ENCODE measurements around the gene PARP4. TPM values are rescaled to one million over a fixed set of nuclear protein-coding genes. Genes with fewer than 3 reads are reported as not detected.
"Not testable (repeated sequence)": the region's sequence is repeated elsewhere in the genome, so short reads cannot be mapped to it uniquely, and the experiment has no call there.

The PARP4 gene
- total RNA-seq, 3 donors from 2014 or later (not counting 1 experiment from before 2014, with no cell fraction given), result 83.5 to 90.1 (median 84.0) TPM

DNA sequence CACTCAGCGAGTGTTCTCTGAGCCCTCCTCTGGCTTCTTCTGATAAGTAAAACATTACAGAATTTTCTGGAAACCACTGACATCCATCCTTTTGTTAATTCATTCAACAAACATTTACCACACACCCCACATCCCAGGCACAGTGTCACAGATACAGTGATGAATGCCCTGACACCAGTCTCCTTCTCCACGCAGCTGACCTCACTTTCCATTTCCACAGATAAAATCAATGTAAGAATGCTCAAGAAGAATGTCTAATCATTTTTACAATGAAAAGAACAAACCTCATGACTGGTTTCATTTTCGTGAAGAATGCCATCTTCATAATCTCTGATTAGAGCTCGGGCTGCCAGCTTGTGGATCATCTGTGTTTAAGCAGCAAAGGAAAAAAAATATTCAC, 69.2 kb downstream of the PARP4 start:
- no peaks in the 10 kb centered on the region for H3K9me3 ChIP-seq (ENCODE audit: control insufficient read depth, insufficient read depth, low read length)
- H3K27ac ChIP-seq (ENCODE audit: low read length), result no peak overlapping the region
- H3K36me3 ChIP-seq (ENCODE audit: control insufficient read depth, insufficient read depth, low read length), result peaks cover 66% of the 10 kb centered on the region
- no peak for DNase-seq
- H3K27me3 Mint-ChIP-seq (ENCODE audit: low read depth in 2 of 2), result no peaks in the 10 kb centered on the region
- H3K27me3 ChIP-seq (ENCODE audit: control insufficient read depth, insufficient read depth, low read length), result no peaks in the 10 kb centered on the region
- no peaks in the 10 kb centered on the region for H3K4me1 Mint-ChIP-seq
- H3K4me3 ChIP-seq (ENCODE audit: low read length), result no peak overlapping the region
- peak overlapping the region in 1 of 2 donors; percentile 45 for H3K27ac Mint-ChIP-seq
- H3K9me3 Mint-ChIP-seq, result no peaks in the 10 kb centered on the region
- no peaks in the 10 kb centered on the region for H3K4me1 ChIP-seq (ENCODE audit: control insufficient read depth, insufficient read depth, low read length)
- H3K4me3 Mint-ChIP-seq, result no peak overlapping the region
- WGBS (ENCODE audit: insufficient coverage), result 97% methylated on average over 4 of the region's 4 CpGs
- H3K36me3 Mint-ChIP-seq, result peaks cover 19% of the 10 kb centered on the region
- intact Hi-C loops (cut with micrococcal nuclease), result no loop called here
- no peak for ATAC-seq
- TF ChIP-seq, protein P1, sequence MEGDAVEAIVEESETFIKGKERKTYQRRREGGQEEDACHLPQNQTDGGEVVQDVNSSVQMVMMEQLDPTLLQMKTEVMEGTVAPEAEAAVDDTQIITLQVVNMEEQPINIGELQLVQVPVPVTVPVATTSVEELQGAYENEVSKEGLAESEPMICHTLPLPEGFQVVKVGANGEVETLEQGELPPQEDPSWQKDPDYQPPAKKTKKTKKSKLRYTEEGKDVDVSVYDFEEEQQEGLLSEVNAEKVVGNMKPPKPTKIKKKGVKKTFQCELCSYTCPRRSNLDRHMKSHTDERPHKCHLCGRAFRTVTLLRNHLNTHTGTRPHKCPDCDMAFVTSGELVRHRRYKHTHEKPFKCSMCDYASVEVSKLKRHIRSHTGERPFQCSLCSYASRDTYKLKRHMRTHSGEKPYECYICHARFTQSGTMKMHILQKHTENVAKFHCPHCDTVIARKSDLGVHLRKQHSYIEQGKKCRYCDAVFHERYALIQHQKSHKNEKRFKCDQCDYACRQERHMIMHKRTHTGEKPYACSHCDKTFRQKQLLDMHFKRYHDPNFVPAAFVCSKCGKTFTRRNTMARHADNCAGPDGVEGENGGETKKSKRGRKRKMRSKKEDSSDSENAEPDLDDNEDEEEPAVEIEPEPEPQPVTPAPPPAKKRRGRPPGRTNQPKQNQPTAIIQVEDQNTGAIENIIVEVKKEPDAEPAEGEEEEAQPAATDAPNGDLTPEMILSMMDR (IDR thresholded peaks at IDR 0.05), result no peak

DNA sequence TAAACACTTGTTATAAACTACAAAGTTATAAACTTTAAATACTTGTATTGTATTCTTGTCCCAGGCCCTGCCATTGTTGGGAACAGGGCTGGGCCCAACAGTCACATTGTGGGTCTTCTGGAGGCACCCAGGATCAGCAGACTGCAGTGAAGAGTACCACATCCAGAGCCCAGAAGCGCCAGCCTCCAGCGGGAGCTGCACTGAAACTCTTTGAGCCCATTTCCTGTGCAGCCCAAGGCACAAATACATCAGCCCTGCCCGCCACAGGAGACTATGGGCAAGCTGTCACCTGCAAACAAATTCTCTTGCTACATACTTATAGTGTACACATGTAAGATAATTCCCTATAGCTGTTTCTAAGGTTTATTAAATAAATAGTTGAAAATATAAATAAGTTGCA, 86.5 kb downstream of the PARP4 start:
- WGBS (ENCODE audit: insufficient coverage), result 98% methylated on average over 3 of the region's 3 CpGs
- H3K4me1 ChIP-seq (ENCODE audit: control insufficient read depth, insufficient read depth, low read length); H3K27me3 ChIP-seq (ENCODE audit: control insufficient read depth, insufficient read depth, low read length); H3K27ac Mint-ChIP-seq; H3K9me3 Mint-ChIP-seq; intact Hi-C loops (cut with micrococcal nuclease); H3K9me3 ChIP-seq (ENCODE audit: control insufficient read depth, insufficient read depth, low read length); DNase-seq; H3K27me3 Mint-ChIP-seq (ENCODE audit: low read depth in 2 of 2); H3K27ac ChIP-seq (ENCODE audit: low read length); H3K4me1 Mint-ChIP-seq; H3K4me3 ChIP-seq (ENCODE audit: low read length); H3K4me3 Mint-ChIP-seq: not testable (repeated sequence)
- ATAC-seq, result peak in 2 of 3 donors; percentile 26 to 60
- peaks cover 24% of the 10 kb centered on the region for H3K36me3 Mint-ChIP-seq
- H3K36me3 ChIP-seq (ENCODE audit: control insufficient read depth, insufficient read depth, low read length), result peaks cover 47% of the 10 kb centered on the region

- ATAC-seq; H3K9me3 ChIP-seq (ENCODE audit: control insufficient read depth, insufficient read depth, low read length); H3K9me3 Mint-ChIP-seq; H3K4me1 ChIP-seq (ENCODE audit: control insufficient read depth, insufficient read depth, low read length); intact Hi-C loops (cut with micrococcal nuclease); H3K4me3 ChIP-seq (ENCODE audit: low read length); H3K36me3 Mint-ChIP-seq; H3K27me3 ChIP-seq (ENCODE audit: control insufficient read depth, insufficient read depth, low read length); H3K27me3 Mint-ChIP-seq (ENCODE audit: low read depth in 2 of 2); DNase-seq; H3K27ac ChIP-seq (ENCODE audit: low read length); H3K4me1 Mint-ChIP-seq; H3K4me3 Mint-ChIP-seq; H3K27ac Mint-ChIP-seq: not testable (repeated sequence)
- peaks cover 28% of the 10 kb centered on the region for H3K36me3 ChIP-seq (ENCODE audit: control insufficient read depth, insufficient read depth, low read length)
- over 99% methylated on average over 6 of the region's 6 CpGs for WGBS (ENCODE audit: insufficient coverage)
These were observed 92.9 kb downstream of the PARP4 start for GRCh38 chr13:24419668-24420067.

- TF ChIP-seq, protein P1 (IDR thresholded peaks at IDR 0.05), result no peak
- Histone ChIP-seq H3K4me3 (ENCODE audit: low read length) (no peak overlapping the region), H3K27ac (ENCODE audit: low read length) (no peak overlapping the region), H3K9me3 (ENCODE audit: control insufficient read depth, insufficient read depth, low read length) (no peaks in the 10 kb centered on the region), H3K27me3 (ENCODE audit: control insufficient read depth, insufficient read depth, low read length) (peaks cover 2% of the 10 kb centered on the region), H3K36me3 (ENCODE audit: control insufficient read depth, insufficient read depth, low read length) (no peaks in the 10 kb centered on the region), H3K4me1 (ENCODE audit: control insufficient read depth, insufficient read depth, low read length) (no peaks in the 10 kb centered on the region)
- intact Hi-C loops (cut with micrococcal nuclease), result no loop called here
- Mint-ChIP-seq H3K27me3 (ENCODE audit: low read depth in 2 of 2) (peaks cover 5 to 53% of the 10 kb centered on the region in 2 donors), H3K36me3 (no peaks in the 10 kb centered on the region), H3K4me1 (no peaks in the 10 kb centered on the region), H3K4me3 (no peak overlapping the region), H3K27ac (no peak overlapping the region), H3K9me3 (no peaks in the 10 kb centered on the region)
- no CpG with 5 or more reads among the region's 3 CpGs for WGBS (ENCODE audit: insufficient coverage)
- DNase-seq (no peak), ATAC-seq (no peak)
These were observed 104.7 kb downstream of the PARP4 start for GRCh38 chr13:24407844-24408243.
